ENCODE results near the gene ANO2.

The ANO2 gene

DNA sequence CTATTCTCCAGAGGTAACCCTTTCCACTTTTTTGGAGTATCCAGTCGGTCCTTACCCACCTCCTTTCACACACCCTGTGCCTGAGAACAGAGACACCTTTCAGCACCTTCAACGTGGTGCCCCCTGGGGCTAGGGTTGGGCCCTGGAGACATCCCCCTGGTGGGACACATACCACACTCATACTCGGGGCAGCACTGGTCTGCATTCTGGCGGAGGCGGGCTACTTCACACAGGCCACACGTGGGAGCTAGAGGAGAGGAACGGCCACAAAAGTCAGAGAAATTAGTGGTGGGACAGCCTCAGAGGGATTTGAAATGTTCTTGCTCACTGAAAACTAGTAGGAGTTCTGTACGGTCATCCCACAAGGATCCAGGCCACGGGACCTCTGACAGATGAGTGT lies 39.8 kb upstream of the ANO2 start:
- TF ChIP-seq CTCF (IDR thresholded peaks at IDR 0.05; ENCODE audit: insufficient read depth, low read depth, low read length, missing control alignments): no peak
- DNase-seq (ENCODE audit: low read depth): no peak
- no peak overlapping the region for H3K4me3 ChIP-seq (ENCODE audit: low read depth, low read length)

DNA sequence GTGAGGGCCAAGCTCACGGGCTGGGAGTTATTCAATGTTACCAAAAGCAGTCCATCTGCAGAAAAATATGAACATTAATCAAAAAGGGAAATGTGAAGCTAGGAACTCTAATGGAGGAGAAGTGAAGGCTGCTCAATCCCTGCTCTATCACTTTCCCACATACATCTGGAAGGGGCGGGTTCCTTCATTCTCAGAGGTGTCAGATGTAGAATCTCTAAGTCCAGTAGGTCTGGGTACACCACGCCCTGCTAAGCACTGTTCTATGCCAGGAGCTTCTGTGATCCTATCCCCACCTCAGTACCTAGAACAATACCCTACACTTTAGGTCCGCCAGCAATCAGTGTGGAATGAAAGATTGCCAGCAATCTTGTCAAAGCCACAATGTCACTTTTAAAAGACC lies 37.0 kb upstream of the ANO2 start:
- TF ChIP-seq CTCF (IDR thresholded peaks at IDR 0.05; ENCODE audit: insufficient read depth, low read depth, low read length, missing control alignments): no peak
- no peak for DNase-seq (ENCODE audit: low read depth)
- no peak overlapping the region for H3K4me3 ChIP-seq (ENCODE audit: low read depth, low read length)

DNA sequence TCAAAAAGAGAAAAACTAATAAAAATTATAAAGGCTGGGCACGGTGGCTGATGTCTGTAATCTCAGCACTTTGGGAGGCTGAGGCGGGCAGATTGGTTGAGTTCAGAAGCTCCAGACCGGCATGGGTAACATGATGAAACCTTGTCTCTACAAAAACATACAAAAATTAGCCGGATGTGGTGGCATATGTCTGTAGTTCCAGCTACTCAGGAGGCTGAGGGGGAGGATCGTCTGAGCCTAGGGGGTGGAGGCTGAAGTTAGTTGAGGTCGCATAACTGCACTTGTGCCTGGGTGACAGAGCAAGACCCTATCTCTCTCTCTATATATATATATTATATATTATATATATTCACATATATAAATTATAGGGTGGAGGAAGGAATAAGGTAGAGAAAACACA lies 32.5 kb upstream of the ANO2 start:
- no peak for TF ChIP-seq CTCF (IDR thresholded peaks at IDR 0.05; ENCODE audit: insufficient read depth, low read depth, low read length, missing control alignments)
- no peak for DNase-seq (ENCODE audit: low read depth)
- no peak overlapping the region for H3K4me3 ChIP-seq (ENCODE audit: low read depth, low read length)

DNA sequence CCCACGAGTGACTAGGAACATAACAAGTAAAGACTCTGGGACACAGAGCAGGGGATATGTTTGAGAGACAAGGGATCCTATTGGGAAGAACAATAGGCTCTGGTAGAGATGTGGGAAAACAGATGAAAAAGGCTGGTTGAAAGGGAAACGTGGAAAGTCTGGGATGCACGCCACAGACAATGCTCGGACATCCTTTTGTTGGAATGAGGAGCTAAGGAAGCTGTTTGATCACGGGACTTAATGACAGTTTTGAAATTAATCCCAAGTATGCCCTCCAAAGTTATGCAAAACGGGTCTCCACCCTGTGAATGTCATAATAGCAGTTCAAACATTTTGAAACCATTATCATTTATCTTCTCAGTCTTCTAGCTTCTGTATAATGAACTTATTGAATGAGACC lies 31.7 kb upstream of the ANO2 start:
- no peak for TF ChIP-seq CTCF (IDR thresholded peaks at IDR 0.05; ENCODE audit: insufficient read depth, low read depth, low read length, missing control alignments)
- H3K4me3 ChIP-seq (ENCODE audit: low read depth, low read length): no peak overlapping the region
- no peak for DNase-seq (ENCODE audit: low read depth)

GRCh38 chr12:5976196-5976595 lies 31.1 kb upstream of the ANO2 start:
- no peak overlapping the region for H3K4me3 ChIP-seq (ENCODE audit: low read depth, low read length)
- DNase-seq (ENCODE audit: low read depth): no peak
- TF ChIP-seq CTCF (IDR thresholded peaks at IDR 0.05; ENCODE audit: insufficient read depth, low read depth, low read length, missing control alignments): no peak

DNA sequence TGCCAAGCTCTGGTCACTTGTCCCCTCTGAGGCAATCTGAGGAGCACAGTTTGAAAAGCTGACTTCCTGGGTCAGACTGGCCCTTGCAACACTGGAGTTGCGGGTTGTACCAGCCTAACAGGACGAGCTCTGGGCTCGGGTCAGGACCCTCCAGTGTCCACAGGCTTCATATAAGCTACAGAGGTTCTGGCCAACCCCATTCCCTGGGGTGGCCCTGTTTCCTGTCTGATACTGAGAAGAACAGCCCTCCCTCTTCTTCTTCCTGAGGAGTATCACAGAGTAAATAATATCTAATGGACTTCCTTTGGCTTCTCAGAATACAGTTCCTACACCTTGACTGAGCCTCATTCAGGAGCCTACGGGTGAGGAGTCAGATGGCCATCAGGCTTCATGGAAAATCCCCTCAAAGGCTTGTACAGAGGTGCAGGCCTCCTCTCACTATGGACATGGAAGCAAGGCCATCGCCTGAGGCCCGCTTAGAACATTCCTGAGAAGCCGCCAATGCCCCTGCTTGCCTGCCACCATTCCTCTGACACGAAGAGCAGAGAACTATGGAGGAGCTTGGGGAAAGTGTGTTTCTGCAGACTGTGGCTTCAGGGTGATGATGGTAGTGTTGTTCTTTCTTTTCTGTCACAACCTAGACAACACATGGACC lies 28.5 kb upstream of the ANO2 start:
- no peak for DNase-seq (ENCODE audit: low read depth)
- H3K4me3 ChIP-seq (ENCODE audit: low read depth, low read length): no peak overlapping the region
- TF ChIP-seq CTCF (IDR thresholded peaks at IDR 0.05; ENCODE audit: insufficient read depth, low read depth, low read length, missing control alignments): no peak

DNA sequence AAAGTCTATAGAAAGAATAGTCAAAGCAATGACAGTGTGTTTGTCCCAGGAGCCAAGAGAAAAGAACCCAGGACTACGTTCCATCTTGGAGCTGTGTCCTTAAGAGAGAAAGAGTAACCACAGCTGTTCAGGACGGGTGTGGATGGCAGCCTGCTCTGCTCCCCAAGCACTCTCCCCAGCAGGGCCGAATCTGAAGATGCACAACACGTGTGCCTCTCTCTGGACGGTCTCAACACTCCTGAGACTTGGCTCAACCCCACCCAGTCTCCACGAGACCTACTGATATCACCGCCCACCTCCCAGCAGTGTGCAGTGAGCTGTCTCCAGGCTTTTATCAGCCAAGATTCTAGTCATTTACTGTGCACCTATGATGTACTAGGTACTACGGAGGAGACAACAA lies 27.3 kb upstream of the ANO2 start:
- no peak for TF ChIP-seq CTCF (IDR thresholded peaks at IDR 0.05; ENCODE audit: insufficient read depth, low read depth, low read length, missing control alignments)
- no peak for DNase-seq (ENCODE audit: low read depth)
- H3K4me3 ChIP-seq (ENCODE audit: low read depth, low read length): no peak overlapping the region

All from GM12865 (cell line).